Endodermal cell (in vitro differentiated cells): ENCODE results near the gene FCGBP. TPM values are rescaled to one million over a fixed set of nuclear protein-coding genes. Genes with fewer than 3 reads are reported as not detected.

ENCODE experiments used
- DNase-seq: peaks from one replicate; pipeline ENCODE4 v3.0.0-alpha.2; 2017
- H3K27ac ChIP-seq: 2 replicates; pipeline ENCODE4 v1.5.1; 2013; ENCODE audit warnings: mild to moderate bottlenecking, low read depth, low read length, moderate library complexity
- H3K27me3 ChIP-seq: 2 replicates; pipeline ENCODE4 v1.6.1; 2013; ENCODE audit warnings: mild to moderate bottlenecking, low read length, moderate library complexity; ENCODE audit not compliant: insufficient read depth, control insufficient read depth, poor library complexity, severe bottlenecking
- H3K36me3 ChIP-seq: 2 replicates; pipeline ENCODE4 v1.7.0; 2013; ENCODE audit warnings: mild to moderate bottlenecking, low read length, moderate library complexity; ENCODE audit not compliant: control insufficient read depth, insufficient read depth
- H3K4me1 ChIP-seq: one replicate; pipeline ENCODE4 v1.7.0; 2013; ENCODE audit warnings: low read length; ENCODE audit not compliant: control insufficient read depth, insufficient read depth
- H3K4me3 ChIP-seq: 2 replicates; pipeline ENCODE4 v1.5.1; 2013; ENCODE audit warnings: mild to moderate bottlenecking, low read length, moderate library complexity
- H3K9ac ChIP-seq: 2 replicates; pipeline ENCODE4 v1.6.1; 2013; ENCODE audit warnings: mild to moderate bottlenecking, low read length, moderate library complexity; ENCODE audit not compliant: poor library complexity, severe bottlenecking; ENCODE audit errors: extremely low read depth
- H3K9me3 ChIP-seq: 2 replicates; pipeline ENCODE4 v1.6.1; 2013; ENCODE audit warnings: mild to moderate bottlenecking, low read length, moderate library complexity; ENCODE audit not compliant: control insufficient read depth
- H3K27ac Mint-ChIP-seq: 2 replicates; pipeline ENCODE4 v1.8.0; 2020; ENCODE audit warnings: mixed read lengths
- H3K27me3 Mint-ChIP-seq: 2 replicates; pipeline ENCODE4 v1.8.0; 2021; ENCODE audit warnings: mild to moderate bottlenecking, mixed read lengths; ENCODE audit not compliant: insufficient read depth
- H3K36me3 Mint-ChIP-seq: 2 replicates; pipeline ENCODE4 v1.8.0; 2020; ENCODE audit warnings: low read depth, mixed read lengths
- H3K4me1 Mint-ChIP-seq: 2 replicates; pipeline ENCODE4 v1.8.0; 2020; ENCODE audit warnings: mixed read lengths
- H3K4me3 Mint-ChIP-seq: 2 replicates; pipeline ENCODE4 v1.8.0; 2020; ENCODE audit warnings: mild to moderate bottlenecking, moderate library complexity, mixed read lengths
- H3K9me3 Mint-ChIP-seq: 2 replicates; pipeline ENCODE4 v1.8.0; 2020; ENCODE audit warnings: mild to moderate bottlenecking, mixed read lengths
- CTCF ChIP-seq: fragments of 200-600 bp; sonication (generic); conservative IDR thresholded peaks from 2 replicates; pipeline ENCODE4 v1.5.0; 2021; ENCODE audit warnings: antibody characterized with exemption, mild to moderate bottlenecking
- WGBS, 2 experiments: methylation state at CpG; one replicate each; pipeline versions ENCODE4 v1.1.5 to v1.1.7; 2013; ENCODE audit warnings: missing lambda C conversion rate in 2 of 2, mixed read lengths in 1 of 2; ENCODE audit not compliant: insufficient coverage in 1 of 2, insufficient read length in 1 of 2; 5-methylcytosine and 5-hydroxymethylcytosine counted together
- total RNA-seq, 2 donors: library from RNA; stranded (reverse); fragmentation: NEBNext Ultra II Directional in 1 of 2; extraction: Animal tissue kit (Norgen Biotek cat#: 25700) in 1 of 2; gene quantifications; 2 replicates in 1 of 2; 3 replicates in 1 of 2; pipeline ENCODE4 v1.2.1, GENCODE V29; 2021

Gene FCGBP
- total RNA-seq, 2 donors from 2014 or later = 0.29 to 0.62 TPM

GRCh38 chr19:39949026-39949747 is 14.8 kb upstream of the FCGBP start:
- Histone ChIP-seq H3K4me1 (no peaks in the 10 kb centered on the region), H3K9me3 (no peaks in the 10 kb centered on the region), H3K27ac (no peak overlapping the region), H3K36me3 (no peaks in the 10 kb centered on the region), H3K9ac (no peak overlapping the region), H3K27me3 (no peaks in the 10 kb centered on the region), H3K4me3 (no peak overlapping the region)
- Mint-ChIP-seq H3K9me3 (no peaks in the 10 kb centered on the region), H3K27ac (no peak overlapping the region), H3K27me3 (no peaks in the 10 kb centered on the region), H3K36me3 (no peaks in the 10 kb centered on the region), H3K4me3 (no peak overlapping the region), H3K4me1 (peaks cover 2% of the 10 kb centered on the region)
- DNase-seq = no peak
- WGBS, 2 experiments = 79% methylated on average over 2 of the region's 2 CpGs; no CpG with 5 or more reads in 1 of the 2 experiments
- TF ChIP-seq CTCF = no peak

- Mint-ChIP-seq H3K27me3 (no peaks in the 10 kb centered on the region), H3K4me3 (no peak overlapping the region), H3K36me3 (no peaks in the 10 kb centered on the region), H3K9me3 (no peaks in the 10 kb centered on the region), H3K4me1 (peaks cover 12% of the 10 kb centered on the region), H3K27ac (no peak overlapping the region)
- no peaks in the 10 kb centered on the region for H3K4me1 ChIP-seq
- no peak overlapping the region for H3K27ac ChIP-seq
- no peak overlapping the region for H3K4me3 ChIP-seq
- no peaks in the 10 kb centered on the region for H3K27me3 ChIP-seq
- H3K9me3 ChIP-seq = no peaks in the 10 kb centered on the region
- no peak for TF ChIP-seq CTCF
- 86 to 94% methylated on average over 4 of the region's 4 CpGs for WGBS, 2 experiments
- no peak for DNase-seq
- H3K36me3 ChIP-seq = no peaks in the 10 kb centered on the region
- H3K9ac ChIP-seq = no peak overlapping the region
These were observed 12.1 kb upstream of the FCGBP start for GRCh38 chr19:39946532-39946931.

GRCh38 chr19:39943586-39943985 is 9.2 kb upstream of the FCGBP start:
- no peak overlapping the region for H3K4me3 ChIP-seq
- H3K9ac ChIP-seq = no peak overlapping the region
- H3K9me3 Mint-ChIP-seq = no peaks in the 10 kb centered on the region
- no peaks in the 10 kb centered on the region for H3K36me3 Mint-ChIP-seq
- H3K36me3 ChIP-seq = no peaks in the 10 kb centered on the region
- H3K9me3 ChIP-seq = no peaks in the 10 kb centered on the region
- no peaks in the 10 kb centered on the region for H3K27me3 ChIP-seq
- H3K27ac ChIP-seq = no peak overlapping the region
- no peaks in the 10 kb centered on the region for H3K4me1 ChIP-seq
- H3K4me1 Mint-ChIP-seq = peaks cover 13% of the 10 kb centered on the region
- WGBS, 2 experiments = 92 to 96% methylated on average over 4 to 7 of the region's 7 CpGs
- H3K27me3 Mint-ChIP-seq = no peaks in the 10 kb centered on the region
- no peak overlapping the region for H3K27ac Mint-ChIP-seq
- DNase-seq = no peak
- no peak overlapping the region for H3K4me3 Mint-ChIP-seq
- no peak for TF ChIP-seq CTCF
